H1 (cell line): ENCODE data around the gene RGS9. TPM values are rescaled to one million over a fixed set of nuclear protein-coding genes. Genes with fewer than 3 reads are reported as not detected.

ENCODE experiments used
- CTCF ChIA-PET: fragments of 300-600 bp; sonication (Branson Sonifier 250); formaldehyde crosslinking; loops from one replicate; lab custom pipeline; 2021; ENCODE audit not compliant: partially characterized antibody; lab: Charles Lee
- POLR2A ChIA-PET: fragments of 300-600 bp; sonication (Branson Sonifier 250); formaldehyde crosslinking; loops from one replicate; lab custom pipeline; 2021; ENCODE audit warnings: inconsistent platforms; ENCODE audit not compliant: partially characterized antibody; lab: Charles Lee
- DNase-seq, 2 experiments: peaks; one replicate each; pipeline versions ENCODE4 v3.0.0 to v3.0.0-alpha.2; 2010 to 2022; ENCODE audit warnings: low spot score in 2 of 2, low read depth in 1 of 2, mixed read lengths in 1 of 2
- FAIRE-seq: peaks from 2 replicates; lab custom pipeline; 2011; peaks lifted over from hg19 to GRCh38; lab: Jason Lieb, UNC
- H2AFZ ChIP-seq: 2 replicates; pipeline ENCODE4 v1.8.1; 2012; ENCODE audit warnings: low read length, inconsistent platforms
- H2AK5ac ChIP-seq: 2 replicates; pipeline ENCODE4 v1.6.1; 2013; ENCODE audit warnings: low read depth, low read length
- H2BK120ac ChIP-seq: replicated peaks from 2 replicates; pipeline ENCODE3; 2013; ENCODE audit warnings: low read depth, low read length, inconsistent platforms
- H2BK12ac ChIP-seq: 2 replicates; pipeline ENCODE4 v1.6.1; 2013; ENCODE audit warnings: low read depth, low read length
- H2BK15ac ChIP-seq: 2 replicates; pipeline ENCODE4 v1.6.1; 2013; ENCODE audit warnings: low read length
- H2BK20ac ChIP-seq: 2 replicates; pipeline ENCODE4 v1.6.1; 2013; ENCODE audit warnings: low read length
- H2BK5ac ChIP-seq: 2 replicates; pipeline ENCODE4 v1.6.1; 2013; ENCODE audit warnings: low read depth, low read length
- H3K14ac ChIP-seq: 2 replicates; pipeline ENCODE4 v1.6.1; 2013; ENCODE audit warnings: inconsistent platforms; ENCODE audit not compliant: insufficient read length
- H3K18ac ChIP-seq: 2 replicates; pipeline ENCODE4 v1.6.1; 2013; ENCODE audit warnings: low read length; ENCODE audit errors: extremely low read depth
- H3K23ac ChIP-seq: 2 replicates; pipeline ENCODE4 v1.6.1; 2013; ENCODE audit warnings: inconsistent platforms; ENCODE audit not compliant: insufficient read length
- H3K23me2 ChIP-seq: 2 replicates; pipeline ENCODE4 v1.6.1; 2013; ENCODE audit warnings: low read depth, low read length
- H3K27ac ChIP-seq: 2 replicates; pipeline ENCODE4 v1.6.1; 2011; ENCODE audit warnings: low read depth, low read length, inconsistent platforms
- H3K27me3 ChIP-seq, 4 experiments: replicated peaks in 1 of 4; 1 replicate in 1 of 4; 2 replicates in 3 of 4; pipeline versions ENCODE4 v1.6.1 to v1.8.1; 2011 to 2013; ENCODE audit warnings: low read length in 3 of 4, mild to moderate bottlenecking in 3 of 4, inconsistent platforms in 2 of 4, mixed read lengths in 2 of 4, moderate library complexity in 1 of 4; ENCODE audit not compliant: control insufficient read depth in 3 of 4, insufficient read depth in 3 of 4; ENCODE audit errors: extremely low read depth in 1 of 4
- H3K36me3 ChIP-seq, 4 experiments: 2 replicates each; pipeline versions ENCODE4 v1.6.1 to v1.8.1; 2011 to 2013; ENCODE audit warnings: mild to moderate bottlenecking in 4 of 4, low read length in 3 of 4, moderate library complexity in 2 of 4, control low read depth in 1 of 4, inconsistent platforms in 1 of 4; ENCODE audit not compliant: insufficient read depth in 4 of 4, control insufficient read depth in 2 of 4
- H3K4ac ChIP-seq: replicated peaks from 2 replicates; pipeline ENCODE3; 2013; ENCODE audit warnings: low read length, low read depth, mixed read lengths, inconsistent platforms; ENCODE audit not compliant: insufficient read length
- H3K4me1 ChIP-seq, 4 experiments: replicated peaks in 1 of 4; 1 replicate in 1 of 4; 2 replicates in 3 of 4; pipeline versions ENCODE4 v1.6.1 to v1.8.1; 2011 to 2013; ENCODE audit warnings: low read length in 3 of 4, inconsistent platforms in 2 of 4, mixed read lengths in 1 of 4; ENCODE audit not compliant: insufficient read depth in 4 of 4, control insufficient read depth in 3 of 4
- H3K4me2 ChIP-seq, 2 experiments: 2 replicates each; pipeline versions ENCODE4 v1.6.1 to v1.8.1; 2011 to 2013; ENCODE audit warnings: low read depth in 2 of 2, low read length in 2 of 2, control low read depth in 1 of 2, inconsistent platforms in 1 of 2, mild to moderate bottlenecking in 1 of 2; ENCODE audit not compliant: insufficient read depth in 1 of 2
- H3K4me3 ChIP-seq, 4 experiments: fragments of 200-600, 300-600 bp in 1 of 4; sonication (generic), shearing (Covaris generic), sonication (Bioruptor Twin) in 1 of 4; 2 replicates each; pipeline versions ENCODE4 v1.5.1 to v1.8.1; 2011 to 2016; ENCODE audit warnings: low read length in 4 of 4, low read depth in 3 of 4, control low read depth in 2 of 4, inconsistent platforms in 2 of 4, mild to moderate bottlenecking in 2 of 4, mixed read lengths in 1 of 4, moderate library complexity in 1 of 4; ENCODE audit not compliant: insufficient read depth in 2 of 4; ENCODE audit errors: extremely low read depth in 1 of 4
- H3K56ac ChIP-seq: replicated peaks from 2 replicates; pipeline ENCODE3; 2013; ENCODE audit warnings: low read depth, mild to moderate bottlenecking, mixed read lengths, low read length, inconsistent platforms; ENCODE audit not compliant: insufficient read length
- H3K79me1 ChIP-seq: 2 replicates; pipeline ENCODE4 v1.6.1; 2013; ENCODE audit warnings: low read depth, low read length, control low read depth
- H3K79me2 ChIP-seq, 2 experiments: 2 replicates each; pipeline versions ENCODE4 v1.6.1 to v1.8.1; 2012 to 2013; ENCODE audit warnings: low read length in 2 of 2, mild to moderate bottlenecking in 2 of 2, inconsistent platforms in 1 of 2; ENCODE audit not compliant: insufficient read depth in 2 of 2, control insufficient read depth in 1 of 2
- H3K9ac ChIP-seq, 4 experiments: replicated peaks in 1 of 4; 1 replicate in 1 of 4; 2 replicates in 3 of 4; pipeline versions ENCODE4 v1.6.1 to v1.8.1; 2011 to 2013; ENCODE audit warnings: low read depth in 3 of 4, low read length in 3 of 4, control low read depth in 2 of 4, mild to moderate bottlenecking in 2 of 4, moderate library complexity in 2 of 4, inconsistent platforms in 1 of 4; ENCODE audit errors: extremely low read depth in 1 of 4
- H3K9me3 ChIP-seq, 2 experiments: 2 replicates each; pipeline versions ENCODE4 v1.6.1 to v1.8.1; 2012 to 2013; ENCODE audit warnings: mild to moderate bottlenecking in 2 of 2, moderate library complexity in 2 of 2, control low read depth in 1 of 2, inconsistent platforms in 1 of 2, low read depth in 1 of 2, low read length in 1 of 2, mixed read lengths in 1 of 2; ENCODE audit not compliant: insufficient read depth in 2 of 2
- H4K20me1 ChIP-seq, 2 experiments: replicated peaks in 1 of 2; 2 replicates each; pipeline versions ENCODE3 to v1.8.1; 2011 to 2013; ENCODE audit warnings: inconsistent platforms in 2 of 2, low read length in 2 of 2, mild to moderate bottlenecking in 1 of 2; ENCODE audit not compliant: insufficient read depth in 2 of 2, control insufficient read depth in 1 of 2
- H4K5ac ChIP-seq: 2 replicates; pipeline ENCODE4 v1.6.1; 2013; ENCODE audit warnings: low read length, low read depth, mixed read lengths, inconsistent platforms; ENCODE audit not compliant: insufficient read length
- H4K8ac ChIP-seq: 2 replicates; pipeline ENCODE4 v1.8.0; 2013; ENCODE audit warnings: mild to moderate bottlenecking, moderate library complexity, low read length, inconsistent platforms; ENCODE audit not compliant: insufficient read depth; ENCODE audit errors: extremely low read depth
- H4K91ac ChIP-seq: replicated peaks from 2 replicates; pipeline ENCODE3; 2013; ENCODE audit warnings: low read length, mixed read lengths, inconsistent platforms; ENCODE audit not compliant: insufficient read length
- BRCA1 ChIP-seq: IDR thresholded peaks from 2 replicates; pipeline ENCODE4 v1.6.1; 2012; ENCODE audit warnings: low read depth, low read length, improper control_type of control experiment
- KDM5A ChIP-seq: fragments of 200-600 bp; IDR thresholded peaks from 2 replicates; pipeline ENCODE4 v1.7.1; 2012; ENCODE audit warnings: mild to moderate bottlenecking, low read length, inconsistent platforms, mixed read lengths
- RXRA ChIP-seq: IDR thresholded peaks from 2 replicates; pipeline ENCODE4 v1.6.1; 2011; ENCODE audit warnings: low read depth, mild to moderate bottlenecking, low read length, moderate library complexity; ENCODE audit not compliant: insufficient read depth
- SP4 ChIP-seq: IDR thresholded peaks from 2 replicates; pipeline ENCODE4 v1.6.1; 2012; ENCODE audit warnings: low read length, inconsistent platforms
- SUZ12 ChIP-seq: fragments of 200-600 bp; sonication (generic); IDR thresholded peaks from 2 replicates; pipeline ENCODE4 v1.6.1; 2012; ENCODE audit warnings: mild to moderate bottlenecking, inconsistent platforms, low read length, moderate library complexity, mixed read lengths
- TBP ChIP-seq: IDR thresholded peaks from 2 replicates; pipeline ENCODE4 v1.6.1; 2011; ENCODE audit warnings: low read depth, low read length, improper control_type of control experiment
- WGBS, 2 experiments: shearing (Covaris generic) in 1 of 2; methylation state at CpG; one replicate each; pipeline versions ENCODE4 v1.1.6 to v1.1.7; 2013 to 2015; ENCODE audit warnings: low lambda C conversion rate in 2 of 2, mixed read lengths in 2 of 2, inconsistent platforms in 1 of 2, low coverage in 1 of 2, missing lambda C conversion rate in 1 of 2; ENCODE audit not compliant: insufficient replicate concordance in 2 of 2, insufficient coverage in 1 of 2, insufficient read length in 1 of 2; ENCODE audit errors: extremely low coverage in 1 of 2, missing lambda C conversion rate in 1 of 2; 5-methylcytosine and 5-hydroxymethylcytosine counted together
- polyA plus RNA-seq, 7 experiments: library from polyadenylated mRNA; depleted of rRNA in 3 of 7; stranded (reverse) in 5 of 7; unstranded in 2 of 7; fragments of >200 nt in 5 of 7; fragments of 200-250 nt in 2 of 7; gene quantifications; 1 replicate in 5 of 7; 2 replicates in 1 of 7; 4 replicates in 1 of 7; pipeline versions ENCODE4 v1.2.1 to v1.2.3, GENCODE V29; 2011 to 2013; ENCODE audit warnings: missing spikeins in 2 of 7, mixed read lengths in 2 of 7
- total RNA-seq: library from RNA; stranded (reverse); fragmentation: NEBNext Ultra II Directional; extraction: Animal tissue kit (Norgen Biotek cat#: 25700); gene quantifications from 2 replicates; pipeline ENCODE4 v1.2.1, GENCODE V29; 2021

The RGS9 gene
- total and polyA plus RNA-seq, 2 of the 8 experiments (the other 6 are each of a cell fraction or from before 2014, with no cell fraction given), result 8.9 to 20.5 TPM

DNA sequence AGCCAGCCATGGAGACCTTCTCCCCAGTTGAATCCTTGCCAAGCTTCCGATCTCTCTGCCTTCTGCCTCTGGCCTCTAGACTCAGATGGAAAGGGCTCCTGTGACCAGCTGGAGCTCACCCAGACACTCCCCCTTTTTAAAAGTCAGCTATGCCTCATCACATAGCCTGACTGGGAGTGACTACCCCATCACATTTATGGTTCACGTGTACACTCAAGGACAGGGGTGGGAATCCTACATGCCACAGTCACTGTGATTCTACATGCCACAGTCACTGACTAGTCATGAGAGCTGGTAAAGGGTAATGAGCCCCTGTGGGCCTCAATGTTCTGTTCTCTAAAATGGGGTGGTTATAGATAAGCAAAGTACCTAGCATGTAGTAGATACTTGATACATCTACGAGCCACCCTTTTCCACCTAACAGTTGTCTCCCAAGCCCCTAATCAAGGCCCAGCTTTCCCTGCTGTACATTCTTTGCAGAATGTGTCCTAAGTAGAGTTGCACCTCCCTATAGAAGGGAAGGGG, 85.1 kb downstream of the RGS9 start:
- Histone ChIP-seq H3K4me1 (peaks cover 0 to 3% (median 0%) of the 10 kb centered on the region in 4 experiments; a peak in 1 of 7 replicates), H3K14ac (no peak overlapping the region), H3K56ac (no peak overlapping the region), H3K23me2 (peaks cover 5% of the 10 kb centered on the region; the same call in 1 of the 2 replicates), H3K4me2 (no peak overlapping the region), H3K18ac (no peak overlapping the region), H4K5ac (no peak overlapping the region), H3K9me3 (no peaks in the 10 kb centered on the region), H3K23ac (no peak overlapping the region), H3K36me3 (no peaks in the 10 kb centered on the region), H2AK5ac (no peak overlapping the region), H2BK12ac (no peak overlapping the region), H3K4me3 (no peak overlapping the region), H4K20me1 (peaks cover 0 to 4% of the 10 kb centered on the region in 2 experiments), H3K79me2 (no peaks in the 10 kb centered on the region), H3K79me1 (no peaks in the 10 kb centered on the region), H3K27me3 (no peaks in the 10 kb centered on the region), H2BK20ac (no peak overlapping the region), H3K27ac (no peak overlapping the region), H3K4ac (no peak overlapping the region), H2AFZ (no peak overlapping the region), H2BK15ac (no peak overlapping the region), H4K8ac (no peak overlapping the region), H2BK5ac (no peak overlapping the region), H3K9ac (no peak overlapping the region), H4K91ac (no peak overlapping the region), H2BK120ac (no peak overlapping the region)
- CTCF ChIA-PET, result interaction anchor here (0.7 to 6.8 kb wide), 4 partner anchors 10 to 336 kb away, joined by 3 to 37 read pairs (median 4); no protein-coding TSS in a partner anchor
- DNase-seq, result no peak
- POLR2A ChIA-PET, result no interaction called here
- FAIRE-seq, result no peak
- 92% methylated on average over 3 of the region's 3 CpGs; no CpG with 5 or more reads in 1 of the 2 experiments for WGBS, 2 experiments
- TF ChIP-seq RXRA, result no peak
- no peak for TF ChIP-seq SUZ12
- no peak for TF ChIP-seq SP4
- no peak for TF ChIP-seq BRCA1
- TF ChIP-seq KDM5A, result no peak
- no peak for TF ChIP-seq TBP
